SK-N-SH (cell line): ENCODE measurements around the gene MAPKAP1. TPM values are rescaled to one million over a fixed set of nuclear protein-coding genes. Genes with fewer than 3 reads are reported as not detected.
A peak's percentile ranks its signal among the peaks of the same experiment; 100 is the strongest.

Experiments used
- CTCF ChIA-PET: fragments of 300-600, 350-600 bp; formaldehyde crosslinking; extraction: SDS; loops from one replicate; lab custom pipeline; 2021; lab: Yijun Ruan, JAX
- POLR2A ChIA-PET: fragments of 350-600 bp; sonication (Branson Sonifier 250); formaldehyde crosslinking; extraction: SDS; loops from one replicate; lab custom pipeline; 2020; ENCODE audit warnings: antibody characterized with exemption, inconsistent platforms; lab: Yijun Ruan, JAX
- DNase-seq: peaks from one replicate; pipeline ENCODE4 v3.0.0; 2012
- H2AFZ ChIP-seq: fragments of 200-600 bp; sonication (generic); 2 replicates; pipeline ENCODE4 v1.8.1; 2016; ENCODE audit warnings: antibody characterized with exemption, mild to moderate bottlenecking, low read depth
- H3F3A ChIP-seq: fragments of 200-600 bp; sonication (generic); replicated peaks from 2 replicates; pipeline ENCODE3; 2016; ENCODE audit warnings: antibody characterized with exemption, mild to moderate bottlenecking; ENCODE audit not compliant: insufficient read depth
- H3K27ac ChIP-seq, 2 experiments: fragments of 200-500 bp in 1 of 2; fragments of 200-600 bp in 1 of 2; sonication (Bioruptor generic) in 1 of 2; sonication (generic), shearing (Covaris generic) in 1 of 2; 2 replicates each; pipeline versions ENCODE4 v1.5.1 to v1.6.1; 2014 to 2016; ENCODE audit warnings: low read depth in 2 of 2, inconsistent platforms in 1 of 2, low read length in 1 of 2, mild to moderate bottlenecking in 1 of 2, mixed read lengths in 1 of 2
- H3K27me3 ChIP-seq: fragments of 200-600 bp; sonication (generic), shearing (Covaris generic); 2 replicates; pipeline ENCODE4 v1.6.1; 2016; ENCODE audit warnings: mixed run types; ENCODE audit not compliant: insufficient read depth
- H3K36me3 ChIP-seq, 2 experiments: fragments of 200-500 bp in 1 of 2; fragments of 200-600 bp in 1 of 2; sonication (Bioruptor generic) in 1 of 2; sonication (generic) in 1 of 2; replicated peaks in 1 of 2; 2 replicates each; pipeline versions ENCODE3 to v1.5.1; 2014 to 2016; ENCODE audit warnings: low read length in 1 of 2, mild to moderate bottlenecking in 1 of 2; ENCODE audit not compliant: insufficient read depth in 2 of 2, control insufficient read depth in 1 of 2
- H3K4me1 ChIP-seq, 2 experiments: fragments of 200-500 bp in 1 of 2; fragments of 200-600 bp in 1 of 2; sonication (Bioruptor generic) in 1 of 2; sonication (generic), shearing (Covaris generic) in 1 of 2; 2 replicates each; pipeline versions ENCODE4 v1.5.1 to v1.6.1; 2014 to 2016; ENCODE audit warnings: low read depth in 1 of 2, low read length in 1 of 2, mixed run types in 1 of 2; ENCODE audit not compliant: insufficient read depth in 2 of 2, control insufficient read depth in 1 of 2
- H3K4me2 ChIP-seq: fragments of 200-600 bp; sonication (generic), shearing (Covaris generic); 2 replicates; pipeline ENCODE4 v1.6.1; 2017; ENCODE audit warnings: mixed run types
- H3K4me3 ChIP-seq, 2 experiments: fragments of 200-500 bp in 1 of 2; fragments of 200-600 bp in 1 of 2; sonication (Bioruptor generic) in 1 of 2; sonication (generic), shearing (Covaris generic) in 1 of 2; 2 replicates each; pipeline versions ENCODE4 v1.5.1 to v1.8.1; 2014 to 2016; ENCODE audit warnings: low read depth in 2 of 2, inconsistent platforms in 1 of 2, low read length in 1 of 2, mild to moderate bottlenecking in 1 of 2, mixed read lengths in 1 of 2, moderate library complexity in 1 of 2
- H3K79me2 ChIP-seq: fragments of 200-600 bp; sonication (generic); 2 replicates; pipeline ENCODE4 v1.8.1; 2017; ENCODE audit warnings: mild to moderate bottlenecking; ENCODE audit not compliant: insufficient read depth
- H3K9ac ChIP-seq: fragments of 200-600 bp; sonication (generic); 2 replicates; pipeline ENCODE4 v1.6.1; 2017; ENCODE audit warnings: mixed run types
- H3K9me2 ChIP-seq: fragments of 200-600 bp; sonication (generic); 2 replicates; pipeline ENCODE4 v1.6.1; 2017; ENCODE audit warnings: mixed run types
- H3K9me3 ChIP-seq: fragments of 200-600 bp; sonication (generic); 2 replicates; pipeline ENCODE4 v1.6.1; 2017; ENCODE audit warnings: mixed run types, mild to moderate bottlenecking, moderate library complexity
- H4K20me1 ChIP-seq: fragments of 200-600 bp; sonication (generic); 2 replicates; pipeline ENCODE4 v1.6.1; 2017; ENCODE audit warnings: mild to moderate bottlenecking, mixed run types; ENCODE audit not compliant: insufficient read depth
- CTCF ChIP-seq: fragments of 200-600 bp; sonication (generic); IDR thresholded peaks from 2 replicates; pipeline ENCODE4 v1.6.1; 2017; ENCODE audit warnings: antibody characterized with exemption, mild to moderate bottlenecking, moderate library complexity
- MEF2A ChIP-seq: IDR thresholded peaks from 2 replicates; pipeline ENCODE4 v1.4.0; 2012; ENCODE audit warnings: low read depth, borderline replicate concordance
- NFIC ChIP-seq: IDR thresholded peaks from 2 replicates; pipeline ENCODE4 v1.4.0; 2012; ENCODE audit warnings: borderline replicate concordance
- NRF1 ChIP-seq: IDR thresholded peaks from 2 replicates; pipeline ENCODE4 v1.6.1; 2012; ENCODE audit warnings: low read depth, mild to moderate bottlenecking, low read length
- TAF1 ChIP-seq: IDR thresholded peaks from 2 replicates; pipeline ENCODE4 v1.6.1; 2012; ENCODE audit warnings: low read depth, mild to moderate bottlenecking, low read length, moderate library complexity, borderline replicate concordance
- USF2 ChIP-seq: fragments of 150-350 bp; IDR thresholded peaks from 2 replicates; pipeline ENCODE4 v1.6.1; 2017; ENCODE audit warnings: antibody characterized with exemption, low read length, low read depth, borderline replicate concordance
- WGBS: methylation state at CpG from one replicate; pipeline ENCODE4 v1.1.6; 2017; ENCODE audit warnings: low lambda C conversion rate; 5-methylcytosine and 5-hydroxymethylcytosine counted together
- polyA plus RNA-seq, 3 experiments: library from polyadenylated mRNA; depleted of rRNA; stranded (reverse); fragments of >200 nt; gene quantifications; 2 replicates each; pipeline ENCODE4 v1.2.3, GENCODE V29; 2012
- TF ChIP-seq, protein P1 (sequence below): IDR thresholded peaks from 2 replicates; pipeline ENCODE4 v1.4.0; 2012; ENCODE audit warnings: low read depth, borderline replicate concordance
- TF ChIP-seq, protein P2 (sequence below): IDR thresholded peaks from 2 replicates; pipeline ENCODE4 v1.6.1; 2012; ENCODE audit warnings: mild to moderate bottlenecking, low read depth, low read length, moderate library complexity
- TF ChIP-seq, protein P3 (sequence below): fragments of 150-350 bp; IDR thresholded peaks from 2 replicates; pipeline ENCODE4 v1.6.1; 2016; ENCODE audit warnings: mild to moderate bottlenecking, low read depth, low read length

MAPKAP1 gene
- polyA plus RNA-seq, 1 of the 3 experiments (the other 2 are of a cell fraction) = 117 TPM

- TF ChIP-seq CTCF = no peak
Measured at GRCh38 chr9:125406810-125407087, 300.3 kb downstream of the MAPKAP1 start (continued).

DNA sequence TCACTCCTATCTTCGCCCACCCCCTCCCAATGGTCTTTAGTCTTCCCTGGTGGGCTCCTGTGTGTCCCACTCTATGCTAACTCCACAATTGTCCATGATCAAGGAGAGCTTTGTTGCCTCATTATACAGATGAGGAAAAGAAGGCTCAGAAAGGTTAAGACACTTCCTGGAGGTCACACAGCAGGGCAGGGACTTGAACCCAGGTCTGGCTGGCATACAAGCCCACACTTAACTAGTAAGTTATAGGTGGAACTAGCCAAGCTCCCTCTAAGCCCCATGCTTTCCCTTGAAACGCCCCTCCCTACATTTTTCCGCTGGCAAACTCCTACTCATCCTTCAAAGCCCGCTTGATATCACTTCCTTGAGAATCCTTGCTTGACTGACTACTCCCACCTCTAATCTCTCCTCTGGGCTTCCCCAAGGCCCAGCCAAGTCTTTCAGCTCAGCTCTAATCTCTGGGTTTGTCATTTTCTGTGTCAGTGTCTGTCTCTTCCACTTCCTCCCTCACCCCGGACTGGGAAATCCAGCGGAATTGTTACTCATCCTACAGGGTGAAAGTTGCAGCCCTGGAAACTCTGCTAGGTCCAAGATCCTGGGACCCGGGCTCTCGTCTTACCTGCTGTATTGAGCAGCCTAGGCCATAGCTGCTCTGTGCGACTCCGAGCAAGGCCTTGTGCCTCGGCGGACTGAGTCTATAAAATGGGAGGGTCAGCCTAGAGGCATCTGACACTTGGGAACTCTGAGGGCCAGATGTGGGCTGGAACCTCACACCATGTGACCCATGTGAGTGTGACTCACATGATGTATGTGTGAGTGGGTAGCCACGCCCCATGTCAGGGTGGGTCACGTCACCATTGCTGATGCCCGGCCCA lies 300.8 kb downstream of the MAPKAP1 start:
- no peaks in the 10 kb centered on the region for H3K27me3 ChIP-seq
- 94% methylated on average over 12 of the region's 15 CpGs for WGBS
- no peak overlapping the region for H3K4me2 ChIP-seq
- TF ChIP-seq TAF1 (no peak), MEF2A (no peak), USF2 (no peak)
- TF ChIP-seq, protein P1, sequence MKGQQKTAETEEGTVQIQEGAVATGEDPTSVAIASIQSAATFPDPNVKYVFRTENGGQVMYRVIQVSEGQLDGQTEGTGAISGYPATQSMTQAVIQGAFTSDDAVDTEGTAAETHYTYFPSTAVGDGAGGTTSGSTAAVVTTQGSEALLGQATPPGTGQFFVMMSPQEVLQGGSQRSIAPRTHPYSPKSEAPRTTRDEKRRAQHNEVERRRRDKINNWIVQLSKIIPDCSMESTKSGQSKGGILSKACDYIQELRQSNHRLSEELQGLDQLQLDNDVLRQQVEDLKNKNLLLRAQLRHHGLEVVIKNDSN = peak; percentile 33; the same call in 1 of the 2 replicates
- H2AFZ ChIP-seq = no peak overlapping the region
- H4K20me1 ChIP-seq = no peaks in the 10 kb centered on the region
- no peak overlapping the region for H3K27ac ChIP-seq
- H3K36me3 ChIP-seq = no peaks in the 10 kb centered on the region
- H3K9me2 ChIP-seq = no peaks in the 10 kb centered on the region
- ChIA-PET POLR2A (interaction anchor here (0.6 kb wide), 1 partner anchor 549 kb away, joined by 3 read pairs; no protein-coding TSS in a partner anchor), CTCF (interaction anchor here (1.0 to 3.6 kb wide), 7 partner anchors 122 to 1152 kb away, joined by 3 to 28 read pairs (median 11); no protein-coding TSS in a partner anchor)
- no peak overlapping the region for H3K9ac ChIP-seq
- no peaks in the 10 kb centered on the region for H3K79me2 ChIP-seq
- no peak overlapping the region for H3K4me3 ChIP-seq
- H3K9me3 ChIP-seq = no peaks in the 10 kb centered on the region
- H3K4me1 ChIP-seq = peaks cover 0 to 5% of the 10 kb centered on the region in 2 experiments; a peak in 1 of 4 replicates
- no peak for DNase-seq
- no peaks in the 10 kb centered on the region for H3F3A ChIP-seq

DNA sequence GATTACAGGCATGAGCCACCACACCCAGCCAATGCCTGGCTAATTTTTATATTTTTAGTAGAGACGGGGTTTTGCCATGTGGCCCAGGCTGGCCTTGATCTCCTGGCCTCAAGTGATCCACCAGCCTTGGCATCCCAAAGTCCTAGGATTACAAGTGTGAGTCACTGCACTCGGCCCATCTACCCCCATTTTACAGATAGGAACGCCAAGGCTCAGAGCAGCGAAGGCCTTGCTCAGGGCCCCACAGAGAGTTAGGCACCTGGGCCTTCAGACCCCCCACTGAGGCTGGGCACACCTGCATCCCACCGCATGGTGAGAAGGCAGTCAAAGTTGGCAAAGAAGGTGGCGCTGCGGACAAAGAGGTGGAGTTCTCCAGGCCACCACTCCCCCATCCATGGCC lies 302.3 kb downstream of the MAPKAP1 start:
- Histone ChIP-seq H3K9me3 (no peaks in the 10 kb centered on the region), H3F3A (no peaks in the 10 kb centered on the region), H3K4me3 (no peak overlapping the region), H4K20me1 (no peaks in the 10 kb centered on the region), H3K9me2 (no peaks in the 10 kb centered on the region), H3K36me3 (no peaks in the 10 kb centered on the region), H3K79me2 (no peaks in the 10 kb centered on the region), H2AFZ (no peak overlapping the region), H3K27me3 (no peaks in the 10 kb centered on the region), H3K4me1 (peaks cover 0 to 5% of the 10 kb centered on the region in 2 experiments; a peak in 1 of 4 replicates), H3K4me2 (no peak overlapping the region), H3K9ac (no peak overlapping the region), H3K27ac (no peak overlapping the region)
- DNase-seq = no peak
- POLR2A ChIA-PET = no interaction called here
- CTCF ChIA-PET = interaction anchor here (2.2 kb wide), 1 partner anchor 994 kb away, joined by 7 read pairs; no protein-coding TSS in a partner anchor
- 83% methylated on average over 7 of the region's 7 CpGs for WGBS
- TF ChIP-seq NFIC (no peak), NRF1 (no peak)
- TF ChIP-seq, protein P2, sequence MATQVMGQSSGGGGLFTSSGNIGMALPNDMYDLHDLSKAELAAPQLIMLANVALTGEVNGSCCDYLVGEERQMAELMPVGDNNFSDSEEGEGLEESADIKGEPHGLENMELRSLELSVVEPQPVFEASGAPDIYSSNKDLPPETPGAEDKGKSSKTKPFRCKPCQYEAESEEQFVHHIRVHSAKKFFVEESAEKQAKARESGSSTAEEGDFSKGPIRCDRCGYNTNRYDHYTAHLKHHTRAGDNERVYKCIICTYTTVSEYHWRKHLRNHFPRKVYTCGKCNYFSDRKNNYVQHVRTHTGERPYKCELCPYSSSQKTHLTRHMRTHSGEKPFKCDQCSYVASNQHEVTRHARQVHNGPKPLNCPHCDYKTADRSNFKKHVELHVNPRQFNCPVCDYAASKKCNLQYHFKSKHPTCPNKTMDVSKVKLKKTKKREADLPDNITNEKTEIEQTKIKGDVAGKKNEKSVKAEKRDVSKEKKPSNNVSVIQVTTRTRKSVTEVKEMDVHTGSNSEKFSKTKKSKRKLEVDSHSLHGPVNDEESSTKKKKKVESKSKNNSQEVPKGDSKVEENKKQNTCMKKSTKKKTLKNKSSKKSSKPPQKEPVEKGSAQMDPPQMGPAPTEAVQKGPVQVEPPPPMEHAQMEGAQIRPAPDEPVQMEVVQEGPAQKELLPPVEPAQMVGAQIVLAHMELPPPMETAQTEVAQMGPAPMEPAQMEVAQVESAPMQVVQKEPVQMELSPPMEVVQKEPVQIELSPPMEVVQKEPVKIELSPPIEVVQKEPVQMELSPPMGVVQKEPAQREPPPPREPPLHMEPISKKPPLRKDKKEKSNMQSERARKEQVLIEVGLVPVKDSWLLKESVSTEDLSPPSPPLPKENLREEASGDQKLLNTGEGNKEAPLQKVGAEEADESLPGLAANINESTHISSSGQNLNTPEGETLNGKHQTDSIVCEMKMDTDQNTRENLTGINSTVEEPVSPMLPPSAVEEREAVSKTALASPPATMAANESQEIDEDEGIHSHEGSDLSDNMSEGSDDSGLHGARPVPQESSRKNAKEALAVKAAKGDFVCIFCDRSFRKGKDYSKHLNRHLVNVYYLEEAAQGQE = no peak
- TF ChIP-seq, protein P3, sequence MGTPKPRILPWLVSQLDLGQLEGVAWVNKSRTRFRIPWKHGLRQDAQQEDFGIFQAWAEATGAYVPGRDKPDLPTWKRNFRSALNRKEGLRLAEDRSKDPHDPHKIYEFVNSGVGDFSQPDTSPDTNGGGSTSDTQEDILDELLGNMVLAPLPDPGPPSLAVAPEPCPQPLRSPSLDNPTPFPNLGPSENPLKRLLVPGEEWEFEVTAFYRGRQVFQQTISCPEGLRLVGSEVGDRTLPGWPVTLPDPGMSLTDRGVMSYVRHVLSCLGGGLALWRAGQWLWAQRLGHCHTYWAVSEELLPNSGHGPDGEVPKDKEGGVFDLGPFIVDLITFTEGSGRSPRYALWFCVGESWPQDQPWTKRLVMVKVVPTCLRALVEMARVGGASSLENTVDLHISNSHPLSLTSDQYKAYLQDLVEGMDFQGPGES = no peak
